Epithelial cell of proximal tubule (primary cell): ENCODE measurements around the gene ZRANB1. TPM values are rescaled to one million over a fixed set of nuclear protein-coding genes. Genes with fewer than 3 reads are reported as not detected.

Source experiments
- DNase-seq: peaks from one replicate; pipeline ENCODE4 v3.0.0-alpha.2; 2011; ENCODE audit warnings: low read depth
- H3K4me3 ChIP-seq: 2 replicates; pipeline ENCODE4 v1.5.1; 2011; ENCODE audit warnings: low read depth, mild to moderate bottlenecking, low read length
- CTCF ChIP-seq: conservative IDR thresholded peaks from 2 replicates; pipeline ENCODE4 v1.5.1; 2012; ENCODE audit warnings: low read depth, mild to moderate bottlenecking, low read length
- total RNA-seq: library from RNA; depleted of rRNA; stranded (reverse); fragments of >200 nt; gene quantifications from 2 replicates; pipeline ENCODE4 v1.2.3, GENCODE V29; 2015

ZRANB1 gene
- total RNA-seq, 1 donor from 2014 or later: 13.9 TPM

- no peak overlapping the region for H3K4me3 ChIP-seq
- TF ChIP-seq CTCF: no peak
- DNase-seq: no peak
Measured at GRCh38 chr10:124961248-124961570, 19.3 kb downstream of the ZRANB1 start.

GRCh38 chr10:124962421-124962820 lies 20.5 kb downstream of the ZRANB1 start:
- DNase-seq: no peak
- no peak for TF ChIP-seq CTCF
- no peak overlapping the region for H3K4me3 ChIP-seq

- TF ChIP-seq CTCF: no peak
- H3K4me3 ChIP-seq: no peak overlapping the region
- no peak for DNase-seq
Measured at GRCh38 chr10:124963866-124964720, 22.2 kb downstream of the ZRANB1 start.

- no peak overlapping the region for H3K4me3 ChIP-seq
- no peak for TF ChIP-seq CTCF
- no peak for DNase-seq
Measured at GRCh38 chr10:124966008-124966407, 24.1 kb downstream of the ZRANB1 start.

GRCh38 chr10:124967255-124967654 lies 25.3 kb downstream of the ZRANB1 start:
- H3K4me3 ChIP-seq: no peak overlapping the region
- TF ChIP-seq CTCF: no peak
- DNase-seq: no peak

GRCh38 chr10:124971276-124971675 lies 29.4 kb downstream of the ZRANB1 start:
- DNase-seq: no peak
- no peak overlapping the region for H3K4me3 ChIP-seq
- no peak for TF ChIP-seq CTCF

GRCh38 chr10:124972637-124973036 lies 30.7 kb downstream of the ZRANB1 start:
- TF ChIP-seq CTCF: no peak
- DNase-seq: no peak
- no peak overlapping the region for H3K4me3 ChIP-seq
